CD4-positive, alpha-beta T cell treated with Interleukin-15 for 4 hours (primary cell): Measurements from ENCODE around the gene GLA.
A peak's percentile ranks its signal among the peaks of the same experiment; 100 is the strongest.

Experiments used
- DNase-seq: peaks from one replicate; pipeline ENCODE4 v3.0.0-alpha.2; 2020; ENCODE audit warnings: low spot score

GLA gene

DNA sequence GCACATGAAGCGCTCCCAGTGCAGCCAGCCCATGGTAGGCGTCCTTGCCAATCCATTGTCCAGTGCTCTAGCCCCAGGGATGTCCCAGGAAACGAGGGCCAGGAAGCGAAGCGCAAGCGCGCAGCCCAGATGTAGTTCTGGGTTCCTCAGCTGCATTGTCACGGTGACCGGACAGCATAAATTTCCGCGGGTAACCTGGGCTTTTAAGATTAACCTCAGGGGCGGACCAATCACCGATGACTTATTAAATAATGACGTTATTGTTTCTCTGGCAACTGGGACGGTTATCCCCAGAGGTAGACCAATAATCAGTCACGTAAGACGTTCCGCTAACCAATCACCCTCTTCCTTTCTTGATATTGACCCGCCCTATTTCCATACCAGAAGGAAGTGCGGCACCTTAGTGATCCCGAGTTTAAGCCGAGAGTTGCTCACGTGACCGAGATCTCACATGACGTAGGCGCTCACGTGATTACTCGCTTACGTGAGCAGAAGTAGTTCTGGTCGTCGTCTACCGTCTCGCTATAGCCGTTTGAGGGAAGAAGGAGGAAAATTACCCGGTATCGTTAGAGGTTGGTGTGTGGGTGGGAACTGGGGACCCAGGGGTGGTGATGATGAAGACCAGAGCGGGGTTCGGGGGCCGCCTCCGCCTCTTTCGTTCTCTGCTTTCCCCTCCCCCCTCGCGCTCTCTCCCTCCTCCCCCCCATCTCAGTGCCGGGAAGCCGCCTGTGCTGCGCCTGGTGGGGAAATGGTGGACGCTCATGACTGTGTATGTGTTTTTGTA lies at the start of gene GLA, which contains the start of gene HNRNPH2:
Gene GLA (minus strand): TSS at position 178 of the 784 bp plus-strand sequence. CDS start 22 bp downstream, at position 156.
Gene HNRNPH2 (plus strand): TSS at position 475 of the 784 bp plus-strand sequence. CDS start 3,767 bp downstream, outside the sequence.
- peak; percentile 91 for DNase-seq

- no peak for DNase-seq
These were observed 44.3 kb upstream of the GLA start for GRCh38 chrX:101452056-101452455.

DNA sequence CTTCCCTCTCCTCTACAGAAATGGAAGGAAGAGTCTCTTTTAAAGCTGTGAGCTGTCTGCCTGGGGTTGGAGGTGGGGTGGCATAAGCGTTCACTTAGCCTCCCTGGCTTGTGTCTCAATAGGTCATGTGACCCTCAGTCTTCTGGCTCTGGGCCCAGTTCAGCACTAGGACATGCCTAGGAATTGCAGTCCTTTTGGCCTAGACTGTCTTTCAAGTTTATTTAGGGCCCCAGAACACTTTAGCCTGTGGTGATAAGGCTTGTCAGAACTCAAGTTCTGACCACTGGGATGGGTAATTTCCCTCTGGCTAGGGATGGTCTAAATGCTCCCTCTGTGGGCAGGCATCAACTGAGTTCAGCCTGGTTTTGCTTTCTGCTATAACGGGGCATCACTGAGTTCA lies 43.2 kb upstream of the GLA start:
- DNase-seq: no peak

GRCh38 chrX:101450085-101450484 lies 42.4 kb upstream of the GLA start:
- DNase-seq: no peak

DNA sequence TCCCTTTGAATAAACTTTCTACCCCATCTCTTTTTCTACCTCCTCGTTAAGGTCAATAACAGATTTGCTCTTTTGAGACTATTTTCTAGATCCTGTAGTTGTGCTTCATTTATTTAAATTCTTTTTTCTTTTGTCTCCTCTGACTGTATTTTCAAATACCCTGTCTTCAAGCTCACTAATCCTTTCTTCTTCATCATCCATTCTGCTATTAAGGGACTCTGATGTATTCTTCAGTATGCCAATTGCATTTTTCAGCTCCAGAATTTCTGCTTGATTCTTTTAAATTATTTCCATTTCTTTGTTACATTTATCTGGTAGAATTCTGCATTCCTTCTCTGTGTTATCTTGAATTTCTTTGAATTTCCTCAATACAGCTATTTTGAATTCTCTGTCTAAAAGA lies 41.6 kb upstream of the GLA start:
- DNase-seq: no peak

GRCh38 chrX:101442085-101442484 lies 34.4 kb upstream of the GLA start:
- DNase-seq: no peak

DNA sequence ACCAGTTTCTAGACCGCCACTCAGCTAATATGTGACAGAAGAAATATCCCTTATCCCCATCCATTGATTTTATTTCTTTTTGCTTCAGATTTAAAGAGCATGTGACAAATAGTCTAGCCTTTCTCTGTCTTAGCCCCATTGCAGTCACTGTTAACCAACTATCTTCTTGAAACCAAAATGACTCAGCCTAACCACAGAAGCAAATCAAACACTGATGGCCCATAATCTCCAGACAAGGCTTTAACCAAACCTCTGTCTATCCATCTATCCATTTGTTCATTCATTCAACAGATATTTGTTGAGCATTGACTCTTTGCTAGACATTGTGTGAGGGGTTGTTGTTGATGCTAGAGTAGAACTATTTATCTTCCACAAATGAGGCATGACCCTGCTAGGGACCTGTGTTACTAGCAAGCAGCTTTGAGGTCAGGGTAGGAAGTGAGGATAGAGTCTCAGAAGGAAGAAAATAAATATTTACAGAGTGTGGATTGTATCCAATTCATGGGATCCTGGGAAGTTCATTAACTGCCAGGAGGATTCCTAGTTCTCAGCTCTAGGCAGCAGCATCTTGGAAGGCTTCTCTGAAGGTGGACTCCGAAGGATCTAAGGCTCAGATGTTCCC lies 22.8 kb upstream of the GLA start:
- no peak for DNase-seq

DNA sequence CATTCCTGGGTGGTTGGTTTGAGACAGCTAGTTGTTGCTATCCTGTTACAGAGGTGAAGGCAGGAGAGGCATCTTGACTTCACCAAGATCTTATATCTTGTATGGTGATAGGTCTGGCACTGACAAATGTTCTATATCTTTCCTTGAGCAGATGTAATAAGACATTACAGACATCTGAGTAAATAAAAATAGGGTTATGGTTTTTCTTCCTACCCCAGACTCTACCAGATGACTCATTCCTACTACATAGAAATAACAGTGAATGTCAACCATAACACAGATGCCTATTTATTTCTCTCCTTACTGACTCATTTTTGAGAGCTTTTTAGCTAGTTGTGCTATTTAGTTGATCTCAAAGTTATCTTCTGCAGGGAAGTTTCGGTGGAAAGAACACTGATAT lies 22.2 kb upstream of the GLA start:
- no peak for DNase-seq

GRCh38 chrX:101427954-101428353 lies 20.2 kb upstream of the GLA start:
- DNase-seq: no peak

GRCh38 chrX:101419489-101419888 lies 11.8 kb upstream of the GLA start:
- DNase-seq: no peak

DNA sequence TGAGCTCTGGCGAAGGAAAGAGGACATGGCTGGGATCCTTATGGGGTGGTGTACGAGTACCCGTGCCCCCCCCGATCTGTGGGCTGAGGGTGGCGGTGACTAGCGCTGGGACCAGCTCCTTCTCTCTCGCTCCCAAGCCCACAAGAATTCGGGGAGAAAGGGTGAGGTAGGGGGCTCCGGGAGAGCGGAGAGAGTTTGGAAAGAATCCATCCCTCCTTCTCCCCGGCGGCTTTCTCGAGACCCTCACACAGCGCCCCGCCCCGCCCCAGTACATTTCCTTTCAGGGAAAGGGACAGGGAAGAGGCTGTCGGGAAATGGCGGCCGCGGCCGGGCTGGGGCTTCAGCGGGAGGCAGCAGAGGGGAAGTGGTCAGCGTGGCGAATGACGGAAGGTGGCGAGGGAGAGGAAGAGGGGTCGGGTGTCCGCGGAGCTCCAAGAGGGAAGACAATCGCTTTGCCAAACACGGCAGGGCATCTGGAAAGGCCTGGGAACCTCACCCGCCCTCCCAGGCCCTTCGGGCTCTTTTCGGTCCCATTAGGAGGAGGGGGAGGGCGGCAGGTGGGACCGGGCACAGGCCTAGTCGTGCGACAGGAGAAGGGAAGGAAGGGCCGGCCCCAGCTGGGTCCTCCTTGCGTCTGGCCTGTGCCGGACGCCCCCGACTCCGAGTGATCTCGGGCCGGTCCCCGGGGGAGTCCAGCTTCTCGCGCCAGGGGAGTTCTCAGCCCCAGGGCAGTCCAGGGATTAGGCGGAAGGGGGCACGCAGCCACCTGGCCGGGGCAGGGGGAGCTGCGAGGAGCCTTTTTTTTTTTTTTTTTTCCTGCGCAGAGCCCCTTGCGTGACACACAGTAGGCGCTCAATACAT lies 10.5 kb upstream of the GLA start:
- peak; percentile 37 for DNase-seq

DNA sequence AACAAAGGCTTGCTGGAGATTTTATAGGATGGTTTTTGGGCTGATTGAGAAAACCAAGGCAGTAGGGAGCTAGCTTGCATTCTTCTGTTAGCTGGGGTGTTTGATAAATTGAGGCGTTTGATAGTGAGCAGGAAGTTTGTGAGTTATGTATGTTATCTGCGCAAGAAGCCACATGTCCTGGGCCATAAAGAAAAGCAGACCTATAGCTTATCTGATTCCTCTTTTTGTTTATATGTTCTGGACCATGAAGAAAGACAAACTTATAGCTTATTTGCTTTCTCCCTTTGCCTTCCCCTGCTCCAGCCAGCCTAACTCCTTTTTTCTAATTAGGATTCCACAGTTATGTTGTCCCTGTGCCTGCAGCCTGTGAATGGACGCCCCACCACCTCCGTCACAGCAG lies 9.5 kb upstream of the GLA start:
- DNase-seq: no peak

- no peak for DNase-seq
These were observed 9.0 kb upstream of the GLA start for GRCh38 chrX:101416691-101417090.

DNA sequence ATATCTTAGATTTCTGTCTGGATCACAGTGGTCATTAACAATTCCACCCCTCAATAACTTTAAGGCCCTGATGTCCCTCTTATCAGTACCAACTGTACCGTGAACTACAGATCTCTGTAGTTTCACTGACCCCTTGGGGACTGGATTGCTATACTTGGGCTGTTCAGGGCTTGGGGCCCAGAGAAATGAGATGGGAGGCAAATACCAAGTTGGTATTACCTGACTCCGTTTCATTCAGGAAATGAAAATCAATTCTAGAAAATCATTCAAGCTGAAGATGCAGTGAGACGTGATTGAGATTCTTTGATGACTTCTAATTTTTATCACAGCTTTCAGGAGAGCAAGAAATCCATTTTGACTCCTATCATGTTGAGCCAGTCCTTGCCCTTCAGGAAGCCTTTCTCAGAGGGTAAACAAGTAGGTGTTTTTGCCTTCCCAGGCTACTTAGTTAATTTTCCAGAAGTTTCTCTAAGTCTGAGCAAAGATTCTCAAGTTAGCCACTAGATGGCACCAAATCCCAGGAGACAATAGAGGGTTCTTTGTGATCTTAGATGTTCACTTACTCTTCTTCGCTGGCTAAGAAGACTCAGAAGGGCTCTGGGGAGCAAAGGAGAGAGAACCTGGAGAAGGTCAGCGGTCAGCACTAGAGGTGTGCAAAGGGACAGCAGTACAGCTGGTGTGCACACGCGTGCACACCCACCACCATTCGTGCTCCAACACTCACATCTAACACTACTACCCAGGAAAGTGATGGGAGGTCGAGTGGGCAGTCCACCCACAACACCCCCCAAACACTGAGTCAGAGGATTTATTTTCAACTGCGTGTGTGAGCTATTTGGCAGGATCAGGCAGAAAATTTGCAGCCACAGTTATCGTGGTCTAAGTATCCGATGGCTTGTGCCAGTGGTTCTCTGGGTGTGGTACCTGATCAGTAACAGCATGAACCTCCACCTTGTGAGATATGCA lies 7.7 kb upstream of the GLA start:
- peak; percentile 70 for DNase-seq

DNA sequence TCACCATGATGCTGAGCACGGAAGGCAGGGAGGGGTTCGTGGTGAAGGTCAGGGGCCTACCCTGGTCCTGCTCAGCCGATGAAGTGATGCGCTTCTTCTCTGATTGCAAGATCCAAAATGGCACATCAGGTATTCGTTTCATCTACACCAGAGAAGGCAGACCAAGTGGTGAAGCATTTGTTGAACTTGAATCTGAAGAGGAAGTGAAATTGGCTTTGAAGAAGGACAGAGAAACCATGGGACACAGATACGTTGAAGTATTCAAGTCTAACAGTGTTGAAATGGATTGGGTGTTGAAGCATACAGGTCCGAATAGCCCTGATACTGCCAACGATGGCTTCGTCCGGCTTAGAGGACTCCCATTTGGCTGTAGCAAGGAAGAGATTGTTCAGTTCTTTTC lies 4.3 kb upstream of the GLA start:
- no peak for DNase-seq

GRCh38 chrX:101410461-101410860 lies 2.7 kb upstream of the GLA start:
- no peak for DNase-seq

GRCh38 chrX:101409043-101409442 lies 1.3 kb upstream of the GLA start:
- no peak for DNase-seq

GRCh38 chrX:101408532-101408841 lies 762 bp upstream of the GLA start:
- DNase-seq: no peak

- no peak for DNase-seq
These were observed 468 bp downstream of the GLA start for GRCh38 chrX:101407167-101407747.

DNA sequence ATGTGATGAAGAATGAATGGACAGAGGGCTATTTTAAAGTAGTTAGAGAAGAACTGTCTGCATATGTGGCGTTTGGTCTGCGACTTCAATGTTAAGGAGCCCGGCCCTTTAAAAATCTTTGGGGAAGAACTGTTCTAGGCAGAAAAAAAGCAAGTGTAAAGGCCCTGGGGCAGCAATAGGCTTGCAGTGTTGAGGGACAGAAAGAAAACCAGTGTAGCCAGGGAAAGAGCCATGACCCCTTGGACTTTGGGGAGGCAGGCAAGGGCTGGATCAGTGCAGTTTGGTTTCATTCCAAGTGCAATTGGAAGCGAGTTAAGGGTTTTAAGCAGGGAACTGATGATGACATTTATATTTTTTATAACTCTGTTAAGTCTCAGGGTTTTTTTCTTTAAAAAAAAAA lies 7.9 kb downstream of the GLA start:
- DNase-seq: no peak

GRCh38 chrX:101398694-101399093 lies 9.0 kb downstream of the GLA start:
- DNase-seq: no peak
